HepG2 (cell line): ENCODE results near the gene NPEPL1. TPM values are rescaled to one million over a fixed set of nuclear protein-coding genes. Genes with fewer than 3 reads are reported as not detected.

Source experiments
- AGO1 ChIP-seq: fragments of 200-400 bp; formaldehyde crosslinking; IDR thresholded peaks from 2 replicates; pipeline ENCODE4 v1.6.1; 2017; ENCODE audit warnings: mild to moderate bottlenecking, low read depth, low read length, moderate library complexity; ENCODE audit not compliant: poor library complexity, severe bottlenecking
- ATF7 ChIP-seq, 2 experiments: fragments of 450-650 bp in 1 of 2; sonication (generic) in 1 of 2; formaldehyde crosslinking in 1 of 2; IDR thresholded peaks; 2 replicates each; pipeline versions ENCODE4 v1.4.0 to v1.6.1; 2016 to 2020; ENCODE audit warnings: antibody characterized with exemption in 1 of 2, mild to moderate bottlenecking in 1 of 2, missing genetic modification reagents in 1 of 2
- CC2D1A ChIP-seq: sonication (generic); formaldehyde crosslinking; IDR thresholded peaks from 2 replicates; pipeline ENCODE4 v1.8.1; 2023; ENCODE audit warnings: mild to moderate bottlenecking, missing genetic modification reagents
- HDAC1 ChIP-seq: sonication (generic); formaldehyde crosslinking; IDR thresholded peaks from 2 replicates; pipeline ENCODE4 v1.5.1; 2020; ENCODE audit warnings: mild to moderate bottlenecking, missing genetic modification reagents
- MAX ChIP-seq: IDR thresholded peaks from 2 replicates; pipeline ENCODE4 v1.6.1; 2012; ENCODE audit warnings: inconsistent platforms
- NFIC ChIP-seq: IDR thresholded peaks from 2 replicates; pipeline ENCODE4 v1.6.1; 2012; ENCODE audit warnings: mild to moderate bottlenecking, low read length, inconsistent platforms
- PRPF4 ChIP-seq: fragments of 200-400 bp; formaldehyde crosslinking; IDR thresholded peaks from 2 replicates; pipeline ENCODE4 v1.6.1; 2016; ENCODE audit warnings: low read length, low read depth; ENCODE audit not compliant: poor library complexity, severe bottlenecking
- RBM22 ChIP-seq: fragments of 200-400 bp; formaldehyde crosslinking; optimal IDR thresholded peaks from 2 replicates; pipeline ENCODE3; 2017; ENCODE audit warnings: mild to moderate bottlenecking, low read length, moderate library complexity
- SKIL ChIP-seq: sonication (generic); formaldehyde crosslinking; IDR thresholded peaks from 2 replicates; pipeline ENCODE4 v1.8.0; 2022; ENCODE audit warnings: missing genetic modification reagents, mild to moderate bottlenecking, moderate library complexity, borderline replicate concordance
- ZBTB43 ChIP-seq: sonication (generic); formaldehyde crosslinking; conservative IDR thresholded peaks from 2 replicates; pipeline ENCODE4 v1.4.0; 2020; ENCODE audit warnings: missing genetic modification reagents
- ZBTB49 ChIP-seq: sonication (generic); formaldehyde crosslinking; IDR thresholded peaks from 2 replicates; pipeline ENCODE4 v1.4.0; 2020; ENCODE audit warnings: missing genetic modification reagents, borderline replicate concordance
- ZFP82 ChIP-seq: sonication (generic); formaldehyde crosslinking; IDR thresholded peaks from 2 replicates; pipeline ENCODE4 v1.5.1; 2020; ENCODE audit warnings: mild to moderate bottlenecking, missing genetic modification reagents, borderline replicate concordance
- ZNF253 ChIP-seq: sonication (generic); formaldehyde crosslinking; IDR thresholded peaks from 2 replicates; pipeline ENCODE4 v1.8.0; 2022; ENCODE audit warnings: mild to moderate bottlenecking, missing genetic modification reagents, borderline replicate concordance
- ZNF431 ChIP-seq: sonication (generic); formaldehyde crosslinking; IDR thresholded peaks from 2 replicates; pipeline ENCODE4 v1.9.0; 2022; ENCODE audit warnings: missing genetic modification reagents, low read depth, mild to moderate bottlenecking, borderline replicate concordance
- ZNF543 ChIP-seq: sonication (generic); formaldehyde crosslinking; IDR thresholded peaks from 2 replicates; pipeline ENCODE4 v1.4.0; 2020; ENCODE audit warnings: mild to moderate bottlenecking, missing genetic modification reagents
- ZNF577 ChIP-seq: sonication (generic); formaldehyde crosslinking; IDR thresholded peaks from 2 replicates; pipeline ENCODE4 v1.4.0; 2020; ENCODE audit warnings: mild to moderate bottlenecking, low read depth, missing genetic modification reagents, borderline replicate concordance
- ZNF580 ChIP-seq: IDR thresholded peaks from 2 replicates; pipeline ENCODE4 v1.6.1; 2016; ENCODE audit warnings: low read depth, borderline replicate concordance
- ZNF614 ChIP-seq: IDR thresholded peaks from 2 replicates; pipeline ENCODE4 v1.6.1; 2018; ENCODE audit warnings: missing biosample characterization, missing genetic modification reagents, inconsistent platforms, borderline replicate concordance
- ZNF770 ChIP-seq: sonication (generic); formaldehyde crosslinking; IDR thresholded peaks from 2 replicates; pipeline ENCODE4 v1.5.0; 2020; ENCODE audit warnings: mild to moderate bottlenecking, missing genetic modification reagents
- ZNF879 ChIP-seq: sonication (generic); formaldehyde crosslinking; IDR thresholded peaks from 2 replicates; pipeline ENCODE4 v1.8.1; 2023; ENCODE audit warnings: missing genetic modification reagents
- ZSCAN31 ChIP-seq: sonication (generic); formaldehyde crosslinking; IDR thresholded peaks from 2 replicates; pipeline ENCODE4 v1.5.0; 2020; ENCODE audit warnings: low read depth, mild to moderate bottlenecking, missing genetic modification reagents
- polyA plus RNA-seq, 8 experiments: library from polyadenylated mRNA; depleted of rRNA in 3 of 8; stranded (reverse) in 7 of 8; unstranded in 1 of 8; fragments of >200 nt; fragmentation: Illumina TruSeq in 4 of 8; extraction: Trizol in 4 of 8; gene quantifications; 2 replicates each; pipeline versions ENCODE4 v1.2.1 to v1.2.3, GENCODE V29; 2011 to 2016; ENCODE audit warnings: low read depth in 4 of 8, missing spikeins in 1 of 8, mixed read lengths in 1 of 8; ENCODE audit not compliant: insufficient read depth in 1 of 8
- total RNA-seq, 5 experiments: library from RNA; depleted of rRNA; stranded (reverse); fragments of >200 nt; fragmentation: Illumina TruSeq; extraction: Trizol; gene quantifications; 2 replicates each; pipeline ENCODE4 v1.2.3, GENCODE V29; 2016; ENCODE audit warnings: low read depth in 1 of 5

Gene NPEPL1
- total and polyA plus RNA-seq, 2 of the 13 experiments (the other 11 are each of a cell fraction or from before 2014, with no cell fraction given): 4.1 to 7.5 TPM

- TF ChIP-seq SKIL (CRISPR knock-in tag) (peak; percentile 37; the same call in 1 of the 2 replicates), ZNF577 (no peak), ZBTB43 (CRISPR knock-in tag) (no peak), ATF7 (IDR thresholded peaks at IDR 0.05) (no peak), ATF7 (CRISPR knock-in tag; IDR thresholded peaks at IDR 0.05) (peak; percentile 59; the same call in 1 of the 2 replicates), CC2D1A (CRISPR knock-in tag) (no peak), PRPF4 (no peak), MAX (no peak), RBM22 (peak; percentile 4), ZFP82 (CRISPR knock-in tag) (no peak), AGO1 (no peak), ZNF543 (CRISPR knock-in tag) (no peak), ZSCAN31 (CRISPR knock-in tag) (no peak), ZNF431 (CRISPR knock-in tag) (no peak), ZNF879 (no peak), ZNF253 (no peak), NFIC (no peak), ZNF770 (CRISPR knock-in tag) (no peak), ZNF614 (CRISPR knock-in tag) (no peak), HDAC1 (CRISPR knock-in tag) (no peak), ZNF580 (CRISPR knock-in tag) (no peak), ZBTB49 (no peak)
These were observed 2.6 kb downstream of the NPEPL1 start (continued) for GRCh38 chr20:58695084-58695722.
